ENCODE measurements around the gene GORASP1.
A peak's percentile ranks its signal among the peaks of the same experiment; 100 is the strongest.

The GORASP1 gene

DNA sequence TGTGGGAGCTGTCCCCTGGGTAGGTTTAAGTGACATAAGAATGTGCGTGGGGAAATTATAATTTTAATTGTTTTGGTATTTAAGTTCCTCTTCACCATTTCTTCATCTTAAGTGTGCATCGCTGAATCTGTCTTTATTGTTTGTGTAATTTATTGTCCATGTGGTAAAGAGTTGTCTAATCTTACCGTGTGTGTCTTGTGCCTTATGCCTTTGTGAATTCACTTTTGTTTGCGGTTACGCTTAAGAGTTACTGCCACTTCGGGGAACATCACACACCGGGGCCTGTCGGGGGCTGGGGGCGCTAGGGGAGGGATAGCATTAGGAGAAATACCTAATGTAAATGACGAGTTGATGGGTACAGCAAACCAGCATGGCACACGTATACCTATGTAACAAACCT is 54.8 kb downstream of the GORASP1 start:
- peak overlapping the region; percentile 81; the same call in 1 of the 2 replicates for H3K9ac ChIP-seq
- H4K20me1 ChIP-seq (ENCODE audit: insufficient read depth): no peaks in the 10 kb centered on the region
- H3K27ac ChIP-seq: no peak overlapping the region
- H3K4me1 ChIP-seq (ENCODE audit: low read depth, poor library complexity, severe bottlenecking): no peaks in the 10 kb centered on the region
- peak overlapping the region; percentile 47 for H3K4me3 ChIP-seq (IDR thresholded peaks at IDR 0.05; ENCODE audit: insufficient read depth, low read depth, low read length)
- H2AFZ ChIP-seq (ENCODE audit: low read depth): peak overlapping the region; percentile 83; the same call in 1 of the 2 replicates
- no peaks in the 10 kb centered on the region for H3K79me2 ChIP-seq (ENCODE audit: insufficient read depth, low read depth)
- TF ChIP-seq, protein P1, sequence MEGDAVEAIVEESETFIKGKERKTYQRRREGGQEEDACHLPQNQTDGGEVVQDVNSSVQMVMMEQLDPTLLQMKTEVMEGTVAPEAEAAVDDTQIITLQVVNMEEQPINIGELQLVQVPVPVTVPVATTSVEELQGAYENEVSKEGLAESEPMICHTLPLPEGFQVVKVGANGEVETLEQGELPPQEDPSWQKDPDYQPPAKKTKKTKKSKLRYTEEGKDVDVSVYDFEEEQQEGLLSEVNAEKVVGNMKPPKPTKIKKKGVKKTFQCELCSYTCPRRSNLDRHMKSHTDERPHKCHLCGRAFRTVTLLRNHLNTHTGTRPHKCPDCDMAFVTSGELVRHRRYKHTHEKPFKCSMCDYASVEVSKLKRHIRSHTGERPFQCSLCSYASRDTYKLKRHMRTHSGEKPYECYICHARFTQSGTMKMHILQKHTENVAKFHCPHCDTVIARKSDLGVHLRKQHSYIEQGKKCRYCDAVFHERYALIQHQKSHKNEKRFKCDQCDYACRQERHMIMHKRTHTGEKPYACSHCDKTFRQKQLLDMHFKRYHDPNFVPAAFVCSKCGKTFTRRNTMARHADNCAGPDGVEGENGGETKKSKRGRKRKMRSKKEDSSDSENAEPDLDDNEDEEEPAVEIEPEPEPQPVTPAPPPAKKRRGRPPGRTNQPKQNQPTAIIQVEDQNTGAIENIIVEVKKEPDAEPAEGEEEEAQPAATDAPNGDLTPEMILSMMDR (conservative IDR thresholded peaks at IDR 0.05; ENCODE audit: low read depth, low read length): no peak
- peak overlapping the region; percentile 60; the same call in 1 of the 2 replicates for H3K4me2 ChIP-seq
- no peaks in the 10 kb centered on the region for H3K27me3 ChIP-seq (ENCODE audit: insufficient read depth, low read depth)
- no peaks in the 10 kb centered on the region for H3K36me3 ChIP-seq (ENCODE audit: insufficient read depth)

DNA sequence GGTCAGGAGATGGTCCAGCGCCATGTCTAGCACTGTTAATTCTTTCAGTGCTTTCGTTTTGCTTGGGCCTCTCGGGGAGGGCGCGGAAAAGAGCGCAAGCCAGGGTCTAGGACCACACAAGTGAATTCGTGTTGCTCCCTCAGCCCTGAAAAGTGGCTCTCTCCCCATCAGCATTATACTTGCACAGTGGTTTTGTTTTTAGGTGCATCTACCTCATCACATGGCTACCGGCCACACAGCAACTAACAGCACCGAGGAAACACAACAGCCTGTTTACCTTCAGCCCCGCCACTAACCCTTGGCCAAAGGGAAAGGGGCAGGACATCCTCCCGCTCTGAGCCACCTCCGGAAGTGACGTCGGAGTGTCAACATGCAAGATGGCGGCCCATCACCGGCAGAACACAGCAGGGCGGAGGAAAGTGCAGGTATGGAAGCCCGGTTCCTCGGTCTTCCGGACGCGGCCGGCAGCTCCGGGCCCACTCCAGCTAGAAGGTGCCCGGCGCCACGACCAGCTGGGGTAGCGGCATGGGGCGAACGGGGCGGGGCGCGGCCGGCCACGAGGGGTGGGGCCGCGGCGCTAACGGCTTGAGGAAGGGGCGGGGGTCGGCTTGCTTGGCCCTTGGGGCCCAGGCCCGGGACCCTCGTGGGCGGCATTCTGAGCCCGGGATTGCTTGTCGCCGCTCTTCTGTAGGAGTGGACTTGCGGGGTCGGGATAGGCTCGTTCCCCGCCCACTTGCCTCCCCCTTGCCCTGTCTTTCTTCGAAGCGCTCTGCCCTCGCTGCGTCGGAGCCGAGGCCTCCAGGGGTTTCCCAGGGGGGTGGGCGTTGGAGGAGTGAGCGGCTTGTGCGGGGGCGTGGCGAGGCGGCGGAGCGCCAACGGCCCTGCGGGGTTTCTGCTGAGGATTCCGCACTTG is 55.5 kb downstream of the GORASP1 start, which contains the start of the genes SCN11A and WDR48:
Gene SCN11A, minus strand, starts transcription at position 296 of the 913 bp plus-strand sequence. CDS start 101,582 bp downstream, outside the sequence.
Gene WDR48, plus strand, starts transcription at position 368 of the 913 bp plus-strand sequence. Its CDS starts 10 bp downstream, at position 378.
- no peaks in the 10 kb centered on the region for H3K27me3 ChIP-seq (ENCODE audit: insufficient read depth, low read depth)
- H3K4me2 ChIP-seq: peak within 1 kb of the TSS; percentile 60
- TF ChIP-seq, protein P1 (conservative IDR thresholded peaks at IDR 0.05; ENCODE audit: low read depth, low read length): no peak
- H3K79me2 ChIP-seq (ENCODE audit: insufficient read depth, low read depth): no peaks in the 10 kb centered on the region
- H2AFZ ChIP-seq (ENCODE audit: low read depth): peak within 1 kb of the TSS; percentile 83
- H3K4me3 ChIP-seq (IDR thresholded peaks at IDR 0.05; ENCODE audit: insufficient read depth, low read depth, low read length): peak within 1 kb of the TSS; percentile 65
- no peaks in the 10 kb centered on the region for H4K20me1 ChIP-seq (ENCODE audit: insufficient read depth)
- H3K4me1 ChIP-seq (ENCODE audit: low read depth, poor library complexity, severe bottlenecking): no peaks in the 10 kb centered on the region
- H3K9ac ChIP-seq: peak within 1 kb of the TSS; percentile 81; the same call in 1 of the 2 replicates
- H3K27ac ChIP-seq: peak within 1 kb of the TSS; percentile 63
- no peaks in the 10 kb centered on the region for H3K36me3 ChIP-seq (ENCODE audit: insufficient read depth)

DNA sequence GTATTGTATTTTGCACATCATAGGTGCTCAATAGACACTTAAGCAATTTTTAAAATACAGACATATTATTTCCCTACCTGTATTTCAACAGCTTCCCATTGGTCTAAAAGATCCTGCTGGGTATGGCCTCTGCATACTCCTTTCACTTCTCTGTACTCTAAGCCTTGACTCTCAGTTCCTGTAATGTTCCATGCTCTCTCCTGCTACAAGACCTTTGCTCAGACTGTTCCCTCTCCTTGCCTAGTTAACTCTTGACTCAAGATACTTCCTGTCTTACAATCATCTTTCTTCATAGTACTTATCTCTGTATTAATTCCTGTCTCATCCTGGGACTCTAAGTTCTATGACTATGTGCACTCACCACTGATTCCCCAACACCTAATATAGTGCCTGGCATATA is 57.4 kb downstream of the GORASP1 start:
- Histone ChIP-seq H3K4me2 (no peak overlapping the region), H3K27ac (no peak overlapping the region), H3K4me3 (IDR thresholded peaks at IDR 0.05; ENCODE audit: insufficient read depth, low read depth, low read length) (no peak overlapping the region), H3K27me3 (ENCODE audit: insufficient read depth, low read depth) (no peaks in the 10 kb centered on the region), H4K20me1 (ENCODE audit: insufficient read depth) (no peaks in the 10 kb centered on the region), H2AFZ (ENCODE audit: low read depth) (no peak overlapping the region), H3K9ac (no peak overlapping the region), H3K79me2 (ENCODE audit: insufficient read depth, low read depth) (no peaks in the 10 kb centered on the region), H3K4me1 (ENCODE audit: low read depth, poor library complexity, severe bottlenecking) (no peaks in the 10 kb centered on the region), H3K36me3 (ENCODE audit: insufficient read depth) (no peaks in the 10 kb centered on the region)
- TF ChIP-seq, protein P1 (conservative IDR thresholded peaks at IDR 0.05; ENCODE audit: low read depth, low read length): no peak

All from KMS-11 (cell line).